CMK (cell line): ENCODE measurements around the gene POLR2F.
"Not testable (repeated sequence)": the region's sequence is repeated elsewhere in the genome, so short reads cannot be mapped to it uniquely, and the experiment has no call there.

Experiments used
- DNase-seq: peaks from one replicate; pipeline ENCODE4 v3.0.0-alpha.2; 2010; ENCODE audit warnings: low read depth

Gene POLR2F

DNA sequence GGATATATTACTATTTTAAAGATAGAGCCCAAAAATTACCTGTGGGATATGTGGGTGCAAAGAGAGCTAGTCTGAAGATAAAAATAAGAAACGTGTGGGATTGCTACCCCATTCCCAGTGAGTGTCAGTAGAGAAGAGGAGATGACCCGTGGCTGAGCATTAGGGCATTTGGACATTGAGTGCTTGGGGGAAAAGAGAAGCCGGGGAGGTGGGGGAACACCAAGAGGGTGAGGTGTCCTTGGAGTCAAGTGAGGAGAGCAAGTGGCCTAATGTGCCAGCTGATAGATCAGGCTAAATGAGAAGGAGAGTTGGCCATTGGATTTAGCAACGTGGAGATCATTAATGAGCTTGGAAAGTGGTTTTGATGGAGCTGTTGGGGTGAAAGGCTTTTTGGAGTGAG lies 1.2 kb downstream of the POLR2F start:
- no peak for DNase-seq

DNA sequence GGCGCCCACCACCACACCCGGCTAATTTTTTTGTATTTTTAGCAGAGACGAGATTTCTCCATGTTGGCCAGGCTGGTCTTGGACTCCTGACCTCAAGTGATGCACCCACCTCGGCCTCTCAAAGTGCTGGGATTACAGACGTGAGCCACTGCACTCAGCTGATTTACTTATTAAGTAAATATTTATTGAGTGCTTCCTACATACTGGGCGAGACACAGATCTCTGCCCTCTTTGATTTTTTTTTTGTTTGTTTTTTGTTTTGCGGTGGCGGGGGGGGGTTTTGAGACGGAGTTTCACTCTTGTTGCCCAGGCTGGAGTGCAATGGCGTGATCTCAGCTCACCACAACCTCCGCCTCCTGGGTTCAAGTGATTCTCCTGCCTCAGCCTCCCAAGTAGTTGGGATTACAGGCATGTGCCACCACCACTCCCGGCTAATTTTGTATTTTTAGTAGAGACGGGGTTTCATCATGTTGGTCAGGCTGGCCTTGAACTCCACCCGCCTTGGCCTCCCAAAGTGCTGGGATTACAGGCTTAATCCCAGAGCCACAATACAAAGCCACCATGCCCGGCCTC lies 2.4 kb downstream of the POLR2F start:
- not testable (repeated sequence) for DNase-seq

- no peak for DNase-seq
Measured at GRCh38 chr22:37957232-37957631, 3.7 kb downstream of the POLR2F start.

DNA sequence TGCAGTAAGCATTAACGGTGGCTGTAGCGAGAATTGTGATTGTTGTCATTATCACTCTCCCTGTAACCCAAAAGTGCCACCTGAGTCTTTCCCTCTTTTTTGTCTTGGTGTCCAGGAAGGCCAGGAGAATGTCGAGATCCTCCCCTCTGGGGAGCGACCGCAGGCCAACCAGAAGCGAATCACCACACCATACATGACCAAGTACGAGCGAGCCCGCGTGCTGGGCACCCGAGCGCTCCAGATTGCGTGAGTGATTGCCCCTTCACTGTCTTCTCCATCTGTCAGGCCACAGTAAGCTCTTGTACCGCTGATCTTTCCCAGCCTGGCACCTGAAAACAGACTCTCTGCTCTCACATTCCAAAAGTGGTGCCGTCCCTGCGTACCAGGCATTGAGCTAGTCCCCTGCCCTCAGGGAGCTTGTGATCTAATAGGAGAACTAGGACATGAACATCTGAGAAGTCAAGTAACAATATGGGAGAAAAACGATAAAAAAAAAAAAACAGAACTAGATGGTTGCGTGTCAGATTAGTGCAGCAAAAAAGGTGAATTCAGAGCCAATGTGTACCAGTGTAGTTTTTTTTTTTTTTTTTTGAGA lies 5.8 kb downstream of the POLR2F start:
- DNase-seq, result no peak

DNA sequence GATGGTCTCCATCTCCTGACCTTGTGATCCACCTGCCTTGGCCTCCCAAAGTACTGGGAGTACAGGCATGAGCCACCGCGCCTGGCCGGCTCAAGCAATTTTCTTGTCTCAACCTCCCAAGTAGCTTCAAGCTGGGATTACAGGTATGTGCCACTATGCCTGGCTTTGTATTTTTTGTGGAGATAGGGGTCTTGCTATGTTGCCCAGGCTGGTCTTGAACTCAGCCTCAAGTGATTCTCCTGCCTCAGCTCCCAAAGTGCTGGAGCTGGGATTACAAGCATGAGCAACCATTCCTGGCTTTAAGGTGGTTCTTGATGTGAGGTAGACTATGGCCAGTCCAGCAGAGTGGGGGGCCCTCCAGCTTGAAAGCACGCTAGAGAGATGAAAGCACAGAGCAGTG lies 7.6 kb downstream of the POLR2F start:
- no peak for DNase-seq

GRCh38 chr22:37965940-37966664 lies 12.6 kb downstream of the POLR2F start:
- no peak for DNase-seq

- no peak for DNase-seq
Measured at GRCh38 chr22:37967147-37967546, 13.6 kb downstream of the POLR2F start.

DNA sequence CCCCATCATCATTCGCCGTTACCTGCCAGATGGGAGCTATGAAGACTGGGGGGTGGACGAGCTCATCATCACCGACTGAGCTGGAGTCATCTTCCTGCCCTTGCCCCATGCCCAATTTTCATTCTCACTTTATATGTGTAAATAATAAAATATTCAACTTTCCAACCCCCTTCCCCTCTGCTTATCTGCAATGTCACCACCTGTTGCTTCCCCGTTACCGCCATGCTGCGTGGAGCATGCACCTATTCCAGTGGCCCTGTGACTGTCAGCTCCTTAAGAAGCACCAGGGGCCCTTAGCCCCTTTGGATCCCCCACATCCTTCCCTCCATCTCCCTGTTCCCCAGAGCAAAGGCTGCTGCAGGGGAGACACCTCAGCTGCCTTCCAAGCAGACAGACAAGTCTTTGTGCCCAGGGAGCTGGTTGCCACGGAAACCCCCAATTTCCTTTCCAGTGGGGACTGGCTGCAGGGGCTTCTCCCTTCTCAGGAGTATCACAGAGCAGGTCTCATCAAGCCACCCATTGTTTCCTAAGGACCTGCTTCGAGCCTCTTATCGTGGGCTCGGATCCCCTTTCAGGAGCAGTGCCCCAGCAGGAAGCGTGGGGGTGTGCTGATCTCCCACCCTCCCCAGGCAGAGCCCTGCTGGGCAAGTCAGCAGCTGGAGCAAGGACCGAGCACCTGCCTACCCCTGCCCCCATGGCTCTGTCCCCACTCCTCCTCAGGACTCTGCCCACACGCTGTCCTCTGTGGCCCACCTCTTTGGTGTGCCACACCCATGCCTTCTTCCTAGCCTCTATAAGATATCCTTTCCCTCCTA lies 14.3 kb downstream of the POLR2F start:
- no peak for DNase-seq

GRCh38 chr22:37968452-37969251 lies 15.2 kb downstream of the POLR2F start:
- no peak for DNase-seq

GRCh38 chr22:37970864-37971263 lies 17.4 kb downstream of the POLR2F start:
- no peak for DNase-seq

DNA sequence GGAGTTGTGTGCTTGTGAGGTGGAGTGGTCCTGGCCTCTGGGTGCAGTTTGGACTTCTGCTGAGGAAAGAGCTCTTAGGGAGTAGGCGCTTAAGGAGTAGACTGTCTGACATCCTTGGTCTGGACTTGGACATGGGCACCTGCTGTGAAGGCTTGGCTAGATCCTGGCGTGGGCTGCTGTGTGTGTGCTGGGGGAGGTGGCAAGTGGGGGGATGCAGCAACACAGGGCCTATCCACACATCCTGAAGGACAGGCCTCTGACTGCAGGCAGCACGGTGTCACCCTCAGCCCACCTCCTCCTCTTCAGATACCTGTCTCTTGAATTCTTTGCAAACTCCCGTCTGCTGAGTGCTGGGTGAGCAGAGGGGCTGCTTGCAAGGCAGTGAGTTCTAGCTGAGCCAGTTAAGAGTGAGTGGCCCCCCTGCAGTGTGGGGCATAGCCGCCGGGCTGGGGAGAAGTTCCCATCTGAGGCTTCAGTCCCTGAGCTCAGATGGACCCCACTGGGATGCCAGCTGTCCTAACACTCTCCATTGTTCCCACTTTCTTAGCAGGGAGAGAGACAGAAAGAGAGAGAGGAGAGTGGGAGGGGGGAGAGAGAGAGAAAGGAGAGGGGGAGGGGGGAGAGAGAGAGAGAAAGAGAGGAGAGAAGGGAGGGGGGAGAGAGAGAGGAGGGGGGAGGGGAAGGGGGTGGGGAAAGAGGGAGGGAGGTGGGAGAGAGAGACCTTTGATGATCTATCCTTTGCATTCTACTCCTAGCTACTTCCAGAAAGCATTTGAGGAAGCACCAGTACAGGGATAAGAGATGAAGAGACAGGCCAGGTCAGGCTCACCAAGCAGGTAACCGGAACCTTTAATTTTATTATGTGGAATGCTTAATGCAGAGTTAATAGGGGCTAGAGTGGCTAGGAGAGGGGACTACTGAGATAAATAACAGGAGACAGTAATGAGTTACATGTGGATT lies 18.3 kb downstream of the POLR2F start:
- no peak for DNase-seq

DNA sequence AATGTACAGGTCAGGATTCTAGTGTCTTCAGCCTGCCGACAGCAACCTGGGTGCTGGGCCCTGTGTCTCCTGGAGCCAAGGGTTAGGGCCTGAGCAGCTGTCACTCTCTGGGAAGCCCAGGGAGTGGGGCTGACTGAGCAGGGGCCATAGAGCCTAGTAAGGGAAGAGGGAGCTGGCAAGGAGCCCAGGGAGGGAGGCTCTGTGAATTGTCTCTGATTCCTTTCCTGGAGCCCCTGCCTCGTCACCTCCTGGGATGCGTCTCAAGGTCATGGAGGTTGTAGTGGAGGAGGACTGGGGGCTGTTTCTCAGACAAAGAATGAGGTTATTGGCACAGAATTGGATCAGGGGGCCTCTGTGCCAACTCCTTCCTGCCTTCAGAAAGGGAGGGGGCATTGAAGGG lies 19.0 kb downstream of the POLR2F start:
- DNase-seq, result no peak

- no peak for DNase-seq
Measured at GRCh38 chr22:37973271-37974170, 20.0 kb downstream of the POLR2F start.

- no peak for DNase-seq
Measured at GRCh38 chr22:37975153-37975552, 21.7 kb downstream of the POLR2F start.

GRCh38 chr22:37976022-37976421 lies 22.5 kb downstream of the POLR2F start:
- DNase-seq, result not testable (repeated sequence)

- no peak for DNase-seq
Measured at GRCh38 chr22:37976547-37976946, 23.0 kb downstream of the POLR2F start.

- DNase-seq, result no peak
Measured at GRCh38 chr22:37979782-37980181, 26.3 kb downstream of the POLR2F start.

GRCh38 chr22:37981282-37982011 lies 27.9 kb downstream of the POLR2F start:
- DNase-seq, result no peak
